Inflammatory macrophage treated with lipopolysaccharide for 1 hour (primary cell): Measurements from ENCODE around the gene WDR59.
"Not testable (repeated sequence)": the region's sequence is repeated elsewhere in the genome, so short reads cannot be mapped to it uniquely, and the experiment has no call there.

ENCODE experiments used
- DNase-seq, 2 donors: peaks; one replicate each; pipeline ENCODE4 v3.0.0-alpha.2; 2020 to 2022

WDR59 gene

GRCh38 chr16:74984529-74985296, at the start of gene WDR59:
Gene WDR59, minus strand, starts transcription at chr16:74985123. Its CDS starts 106 bp downstream, at chr16:74985017.
- peak; percentile 99 to 100 for DNase-seq

GRCh38 chr16:75032655-75033054, 47.7 kb upstream of the WDR59 start:
- no peak for DNase-seq

GRCh38 chr16:75029854-75030253, 44.9 kb upstream of the WDR59 start:
- DNase-seq: no peak

- no peak for DNase-seq
Observed at GRCh38 chr16:75028544-75029135, 43.7 kb upstream of the WDR59 start.

- DNase-seq: no peak
Observed at GRCh38 chr16:75027520-75028300, 42.8 kb upstream of the WDR59 start.

- DNase-seq: no peak
Observed at GRCh38 chr16:75026892-75027391, 42.0 kb upstream of the WDR59 start.

- DNase-seq: not testable (repeated sequence)
Observed at GRCh38 chr16:75026239-75026891, 41.4 kb upstream of the WDR59 start.

GRCh38 chr16:75025761-75026160, 40.8 kb upstream of the WDR59 start:
- no peak for DNase-seq

GRCh38 chr16:75024594-75024993, 39.7 kb upstream of the WDR59 start:
- DNase-seq: peak; percentile 56 to 63

GRCh38 chr16:75024182-75024581, 39.3 kb upstream of the WDR59 start:
- no peak for DNase-seq

- peak; percentile 32 to 53 for DNase-seq
Observed at GRCh38 chr16:75023009-75023408, 38.1 kb upstream of the WDR59 start.

- no peak for DNase-seq
Observed at GRCh38 chr16:75022567-75022966, 37.6 kb upstream of the WDR59 start.

- no peak for DNase-seq
Observed at GRCh38 chr16:75021410-75021809, 36.5 kb upstream of the WDR59 start.

- DNase-seq: no peak
Observed at GRCh38 chr16:75019586-75019985, 34.7 kb upstream of the WDR59 start.

- no peak for DNase-seq
Observed at GRCh38 chr16:75019007-75019406, 34.1 kb upstream of the WDR59 start.

GRCh38 chr16:75017670-75018525, 33.0 kb upstream of the WDR59 start:
- DNase-seq: no peak

GRCh38 chr16:75016451-75017081, 31.6 kb upstream of the WDR59 start:
- DNase-seq: not testable (repeated sequence)

GRCh38 chr16:75014318-75014717, 29.4 kb upstream of the WDR59 start:
- DNase-seq: no peak

- not testable (repeated sequence) for DNase-seq
Observed at GRCh38 chr16:75013123-75013522, 28.2 kb upstream of the WDR59 start.

GRCh38 chr16:75012380-75013081, 27.6 kb upstream of the WDR59 start:
- DNase-seq: no peak
